GM12892 (cell line): ENCODE results near the gene HOXA1.

ENCODE experiments used
- DNase-seq: peaks from one replicate; pipeline ENCODE4 v3.0.0; 2011; ENCODE audit not compliant: insufficient read length
- FAIRE-seq: peaks from 2 replicates; lab custom pipeline; 2011; peaks lifted over from hg19 to GRCh38; lab: Jason Lieb, UNC
- POLR2A ChIP-seq: IDR thresholded peaks from 2 replicates; pipeline ENCODE4 v1.6.1; 2011; ENCODE audit warnings: low read depth, low read length, control low read depth
- POLR2AphosphoS5 ChIP-seq: IDR thresholded peaks from 2 replicates; pipeline ENCODE4 v1.6.1; 2011; ENCODE audit warnings: low read depth, low read length, control low read depth
- TAF1 ChIP-seq: IDR thresholded peaks from 2 replicates; pipeline ENCODE4 v1.6.1; 2011; ENCODE audit warnings: low read depth, mild to moderate bottlenecking, control low read depth, low read length, borderline replicate concordance

Gene HOXA1

GRCh38 chr7:27106181-27106900 is 10.5 kb upstream of the HOXA1 start:
- TF ChIP-seq TAF1 (no peak), POLR2AphosphoS5 (no peak), POLR2A (no peak)
- FAIRE-seq (no peak), DNase-seq (no peak)

GRCh38 chr7:27105301-27106031 is 9.7 kb upstream of the HOXA1 start:
- FAIRE-seq = no peak

GRCh38 chr7:27104341-27105058 is 8.7 kb upstream of the HOXA1 start:
- DNase-seq (no peak), FAIRE-seq (no peak)
- TF ChIP-seq POLR2AphosphoS5 = no peak
- TF ChIP-seq TAF1 = no peak
- TF ChIP-seq POLR2A = no peak

More at GRCh38 chr7:27105301-27106031, 9.7 kb upstream of the HOXA1 start:
- TF ChIP-seq POLR2AphosphoS5 = no peak
- no peak for TF ChIP-seq POLR2A
- no peak for TF ChIP-seq TAF1
- DNase-seq = no peak

GRCh38 chr7:27103489-27104226 is 7.9 kb upstream of the HOXA1 start:
- no peak for DNase-seq

GRCh38 chr7:27102581-27103442 is 7.0 kb upstream of the HOXA1 start, which contains the start of gene HOXA2:
Gene HOXA2, minus strand, starts transcription at chr7:27102683. Its CDS starts 183 bp downstream, at chr7:27102500.
- DNase-seq (no peak), FAIRE-seq (no peak)
- TF ChIP-seq POLR2A (no peak), POLR2AphosphoS5 (no peak), TAF1 (no peak)

More at GRCh38 chr7:27103489-27104226, 7.9 kb upstream of the HOXA1 start:
- TF ChIP-seq POLR2AphosphoS5 (no peak), TAF1 (no peak), POLR2A (no peak)
- no peak for FAIRE-seq

DNA sequence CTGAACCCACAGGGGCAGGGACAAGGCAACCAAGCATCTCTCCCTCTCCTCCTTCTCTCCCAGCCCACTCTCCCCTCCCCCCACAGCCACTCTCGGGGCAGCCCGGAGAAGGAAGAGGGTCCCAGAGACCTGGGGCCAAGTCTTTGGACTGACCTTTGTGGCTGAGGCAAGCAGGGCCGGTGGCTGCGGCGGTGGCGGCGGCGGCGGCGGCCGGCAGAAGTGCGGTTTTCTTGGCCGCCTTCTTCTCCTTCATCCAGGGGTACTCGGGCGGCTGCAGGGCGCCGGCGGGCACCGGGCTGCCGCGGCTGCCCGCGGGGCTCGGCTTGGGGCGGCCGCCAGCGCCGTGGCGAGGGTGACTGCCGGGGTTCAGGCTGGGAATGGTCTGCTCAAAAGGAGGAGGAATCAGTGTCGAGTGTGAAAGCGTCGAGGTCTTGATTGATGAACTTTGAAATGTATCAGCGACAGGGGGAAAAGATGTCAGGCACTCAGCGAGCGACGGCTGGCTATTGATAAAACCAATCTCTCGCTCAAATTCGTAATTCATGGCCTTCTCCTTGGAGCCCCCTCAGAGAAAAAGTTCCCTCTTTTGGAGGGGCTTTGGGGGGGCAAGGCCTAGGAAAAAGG is 6.3 kb upstream of the HOXA1 start:
- FAIRE-seq (no peak), DNase-seq (no peak)
- TF ChIP-seq TAF1 = no peak
- TF ChIP-seq POLR2A = no peak
- no peak for TF ChIP-seq POLR2AphosphoS5

GRCh38 chr7:27101171-27101956 is 5.6 kb upstream of the HOXA1 start:
- no peak for FAIRE-seq
- DNase-seq = no peak

GRCh38 chr7:27100694-27101170 is 4.9 kb upstream of the HOXA1 start:
- TF ChIP-seq POLR2AphosphoS5 (no peak), TAF1 (no peak), POLR2A (no peak)
- FAIRE-seq = no peak
- DNase-seq = no peak

More at GRCh38 chr7:27101171-27101956, 5.6 kb upstream of the HOXA1 start:
- TF ChIP-seq POLR2A (no peak), TAF1 (no peak), POLR2AphosphoS5 (no peak)
